ENCODE measurements around the gene ACP2. TPM values are rescaled to one million over a fixed set of nuclear protein-coding genes. Genes with fewer than 3 reads are reported as not detected.

ACP2 gene
- total and polyA plus RNA-seq, 10 of the 15 experiments (the other 5 are each of a cell fraction or from before 2014, with no cell fraction given) = 0.98 to 11.7 (median 7.4) TPM

GRCh38 chr11:47269002-47269828, 20.6 kb upstream of the ACP2 start:
- WGBS (ENCODE audit: insufficient coverage, insufficient replicate concordance, low lambda C conversion rate, missing lambda C conversion rate) = 2% methylated on average over 35 of the region's 52 CpGs
- FAIRE-seq = no peak
- ChIA-PET CTCF (interaction anchor here (1.0 to 2.6 kb wide), 4 partner anchors 10 to 91 kb away, joined by 3 to 14 read pairs (median 5); partner anchors contain the start of gene NR1H3), SMC1A (ENCODE audit: uncharacterized antibody, unreplicated experiment) (no interaction called here), RAD21 (ENCODE audit: unreplicated experiment) (no interaction called here), POLR2A (interaction anchor here (1.1 to 1.6 kb wide), 2 partner anchors 9 to 21 kb away, joined by 3 to 5 read pairs; partner anchors contain the start of gene ACP2)
- Histone ChIP-seq H3K4me3 (peak overlapping the region; percentile 78), H2AFZ (ENCODE audit: control insufficient read depth, low read depth, low read length) (peak overlapping the region; percentile 94), H3K27ac (ENCODE audit: control insufficient read depth, insufficient read depth) (peak overlapping the region; percentile 79), H3K36me3 (ENCODE audit: control insufficient read depth in 2 of 2, insufficient read depth in 2 of 2, low read length in 1 of 2) (no peaks in the 10 kb centered on the region), H3K9me3 (replicated peaks; ENCODE audit: control insufficient read depth, insufficient read depth, low read length) (no peaks in the 10 kb centered on the region), H3K4me2 (ENCODE audit: control insufficient read depth, insufficient read depth) (peak overlapping the region; percentile 89), H4K20me1 (ENCODE audit: control insufficient read depth, insufficient read depth) (no peaks in the 10 kb centered on the region), H3K9ac (ENCODE audit: control insufficient read depth, insufficient read depth, low read length) (peak overlapping the region; percentile 78), H3K27me3 (replicated peaks in 1 of 2; ENCODE audit: control insufficient read depth in 2 of 2, insufficient read depth in 2 of 2, low read length in 1 of 2) (no peaks in the 10 kb centered on the region), H3K79me2 (ENCODE audit: control insufficient read depth, insufficient read depth, low read length) (peaks cover 35% of the 10 kb centered on the region), H3K4me1 (ENCODE audit: control insufficient read depth, insufficient read depth, low read length) (peaks cover 23% of the 10 kb centered on the region)
- in situ Hi-C loops (cut with MboI) (no loop called here), intact Hi-C loops (cut with micrococcal nuclease; ENCODE audit: unreplicated experiment) (loop anchor here (1.0 kb wide), 2 partner anchors 55 to 92 kb away; partner anchors contain the start of gene DDB2)
- TSS peak; percentile 92 for BruUV-seq (replicated peaks)
- DNase-seq (ENCODE audit: low read depth, low spot score) = no peak
- peak; percentile 77 for ATAC-seq
- peak; percentile 9 for TF ChIP-seq MYC (IDR thresholded peaks at IDR 0.05; ENCODE audit: insufficient read depth, insufficient read length, insufficient replicate concordance, low read length, severe bottlenecking)
- 0 out of 4 replicates have a peak, but pooled peaks of 1 of the 2 experiments have one; percentile 18 for TF ChIP-seq EP300 (IDR thresholded peaks at IDR 0.05; ENCODE audit: borderline replicate concordance in 1 of 2, control insufficient read depth in 1 of 2, low read depth in 2 of 2, low read length in 2 of 2)
- TF ChIP-seq MEF2A (IDR thresholded peaks at IDR 0.05; ENCODE audit: insufficient read depth, low read depth, low read length) = no peak
- peak; percentile 63; the same call in 1 of the 2 replicates for TF ChIP-seq GABPA (IDR thresholded peaks at IDR 0.05; ENCODE audit: low read depth)
- TF ChIP-seq CHD2 (IDR thresholded peaks at IDR 0.05; ENCODE audit: borderline replicate concordance, low read depth, low read length) = peak; percentile 57; the same call in 1 of the 2 replicates
- peak; percentile 6 for TF ChIP-seq HDAC6 (IDR thresholded peaks at IDR 0.05; ENCODE audit: unreplicated experiment)
- TF ChIP-seq ZNF207 (IDR thresholded peaks at IDR 0.05; ENCODE audit: borderline replicate concordance) = peak; percentile 19; the same call in 1 of the 2 replicates
- no peak for TF ChIP-seq CEBPZ (IDR thresholded peaks at IDR 0.05; ENCODE audit: low read depth, low read length)
- TF ChIP-seq GATAD2B (conservative IDR thresholded peaks at IDR 0.05; ENCODE audit: low read depth) = peak; percentile 29; the same call in 1 of the 2 replicates
- peak; percentile 94 for TF ChIP-seq CHD1 (IDR thresholded peaks at IDR 0.05; ENCODE audit: low read depth, low read length)
- peak; percentile 74 for TF ChIP-seq HDGF (IDR thresholded peaks at IDR 0.05)
- TF ChIP-seq NBN (IDR thresholded peaks at IDR 0.05) = peak; percentile 81
- TF ChIP-seq SIN3A (IDR thresholded peaks at IDR 0.05; ENCODE audit: low read depth, low read length) = 0 out of 2 replicates have a peak, but pooled peaks have one; percentile 0
- peak; percentile 94 for TF ChIP-seq FOXK2 (IDR thresholded peaks at IDR 0.05)
- peak; percentile 84 for TF ChIP-seq BCLAF1 (IDR thresholded peaks at IDR 0.05)
- peak; percentile 59; the same call in 1 of the 2 replicates for TF ChIP-seq CREB1 (IDR thresholded peaks at IDR 0.05; ENCODE audit: low read depth)

Data from GM12878 (cell line).